WTC11 (cell line): Measurements from ENCODE around the gene PDE1C. TPM values are rescaled to one million over a fixed set of nuclear protein-coding genes. Genes with fewer than 3 reads are reported as not detected.

Source experiments
- ATAC-seq: fragments of 200-7000 bp; cut with Tn5 transposase; 2 replicates; pipeline ENCODE4 v1.10.0; 2021; ENCODE audit warnings: mild to moderate bottlenecking, moderate library complexity
- CTCF ChIA-PET: fragments of 300-600 bp; sonication (Branson Sonifier 250); formaldehyde crosslinking; loops from one replicate; lab custom pipeline; 2021; ENCODE audit warnings: antibody characterized with exemption; lab: Charles Lee
- POLR2A ChIA-PET: fragments of 350-600 bp; sonication (Branson Sonifier 250); formaldehyde crosslinking; loops from one replicate; lab custom pipeline; 2021; ENCODE audit warnings: antibody characterized with exemption; lab: Charles Lee
- DNase-seq: peaks from one replicate; pipeline ENCODE4 v3.0.0; 2021; ENCODE audit warnings: low spot score
- H3K27ac Mint-ChIP-seq: 2 replicates; pipeline ENCODE4 v1.8.0; 2021; ENCODE audit warnings: mixed read lengths
- H3K27me3 Mint-ChIP-seq: 2 replicates; pipeline ENCODE4 v1.8.0; 2021; ENCODE audit warnings: low read depth, mild to moderate bottlenecking, moderate library complexity, mixed read lengths
- H3K36me3 Mint-ChIP-seq: 2 replicates; pipeline ENCODE4 v1.8.0; 2021; ENCODE audit warnings: mixed read lengths
- H3K4me1 Mint-ChIP-seq: 2 replicates; pipeline ENCODE4 v1.8.0; 2022; ENCODE audit warnings: mixed read lengths
- H3K4me3 Mint-ChIP-seq: 2 replicates; pipeline ENCODE4 v1.8.0; 2021; ENCODE audit warnings: mild to moderate bottlenecking, moderate library complexity, mixed read lengths
- H3K9me3 Mint-ChIP-seq: 2 replicates; pipeline ENCODE4 v1.8.0; 2021; ENCODE audit warnings: mixed read lengths
- AR ChIP-seq: fragments of 250-450 bp; sonication (Bioruptor Pico); IDR thresholded peaks from 2 replicates; pipeline ENCODE4 v1.9.0; 2021; ENCODE audit warnings: mild to moderate bottlenecking
- ATF1 ChIP-seq: sonication (generic); formaldehyde crosslinking; IDR thresholded peaks from 2 replicates; pipeline ENCODE4 v1.8.1; 2023; ENCODE audit warnings: mild to moderate bottlenecking, moderate library complexity, missing genetic modification reagents
- CBFB ChIP-seq: sonication (generic); formaldehyde crosslinking; IDR thresholded peaks from 2 replicates; pipeline ENCODE4 v1.8.1; 2022; ENCODE audit warnings: mild to moderate bottlenecking, low read depth, missing genetic modification reagents
- HMGA2 ChIP-seq: fragments of 250-450 bp; sonication (Bioruptor Pico); IDR thresholded peaks from 2 replicates; pipeline ENCODE4 v1.4.0; 2021; ENCODE audit warnings: mild to moderate bottlenecking, moderate library complexity
- MYBL2 ChIP-seq: sonication (generic); formaldehyde crosslinking; IDR thresholded peaks from 2 replicates; pipeline ENCODE4 v1.8.1; 2023; ENCODE audit warnings: mild to moderate bottlenecking, moderate library complexity, missing genetic modification reagents
- NFE2L1 ChIP-seq: sonication (generic); formaldehyde crosslinking; IDR thresholded peaks from 2 replicates; pipeline ENCODE4 v1.8.1; 2023; ENCODE audit warnings: missing genetic modification reagents
- RORB ChIP-seq: fragments of 250-450 bp; sonication (Bioruptor Pico); IDR thresholded peaks from 2 replicates; pipeline ENCODE4 v1.9.0; 2021; ENCODE audit warnings: mild to moderate bottlenecking
- TP53 ChIP-seq: sonication (generic); formaldehyde crosslinking; IDR thresholded peaks from 2 replicates; pipeline ENCODE4 v1.8.1; 2023; ENCODE audit warnings: mild to moderate bottlenecking, missing genetic modification reagents
- ZBTB43 ChIP-seq: sonication (generic); formaldehyde crosslinking; IDR thresholded peaks from 2 replicates; pipeline ENCODE4 v1.8.1; 2023; ENCODE audit warnings: mild to moderate bottlenecking, missing genetic modification reagents
- ZNF138 ChIP-seq: sonication (generic); formaldehyde crosslinking; conservative IDR thresholded peaks from 2 replicates; pipeline ENCODE4 v1.8.1; 2022; ENCODE audit warnings: mild to moderate bottlenecking, moderate library complexity, missing genetic modification reagents
- ZNF232 ChIP-seq: sonication (generic); formaldehyde crosslinking; IDR thresholded peaks from 2 replicates; pipeline ENCODE4 v1.8.0; 2022; ENCODE audit warnings: mild to moderate bottlenecking, missing genetic modification reagents
- ZNF263 ChIP-seq: sonication (generic); formaldehyde crosslinking; IDR thresholded peaks from 2 replicates; pipeline ENCODE4 v1.8.1; 2022; ENCODE audit warnings: low read depth, mild to moderate bottlenecking, moderate library complexity, missing genetic modification reagents
- ZNF416 ChIP-seq: fragments of 250-450 bp; sonication (Bioruptor Pico); IDR thresholded peaks from 2 replicates; pipeline ENCODE4 v1.9.0; 2021; ENCODE audit warnings: mild to moderate bottlenecking, inconsistent platforms
- total RNA-seq: library from RNA; stranded (reverse); gene quantifications from 3 replicates; pipeline ENCODE4 v1.2.3, GENCODE V29; 2021
- TF ChIP-seq, protein P1 (sequence below): sonication (generic); formaldehyde crosslinking; IDR thresholded peaks from 2 replicates; pipeline ENCODE4 v1.8.1; 2022; ENCODE audit warnings: mild to moderate bottlenecking, moderate library complexity, missing genetic modification reagents
- TF ChIP-seq, protein P2 (sequence below): sonication (generic); formaldehyde crosslinking; conservative IDR thresholded peaks from 2 replicates; pipeline ENCODE4 v1.8.1; 2023; ENCODE audit warnings: mild to moderate bottlenecking, low read depth, missing genetic modification reagents, moderate library complexity
- TF ChIP-seq, protein P3 (sequence below): sonication (generic); formaldehyde crosslinking; conservative IDR thresholded peaks from 2 replicates; pipeline ENCODE4 v1.8.1; 2022; ENCODE audit warnings: mild to moderate bottlenecking, missing genetic modification reagents
- TF ChIP-seq, protein P4 (sequence below): sonication (generic); formaldehyde crosslinking; IDR thresholded peaks from 2 replicates; pipeline ENCODE4 v1.8.1; 2023; ENCODE audit warnings: mild to moderate bottlenecking, missing genetic modification reagents, borderline replicate concordance

PDE1C gene
- total RNA-seq, 1 experiment from 2014 or later, result 0.55 TPM

- H3K27ac Mint-ChIP-seq, result no peak overlapping the region
- no peak overlapping the region for H3K4me3 Mint-ChIP-seq
Observed at GRCh38 chr7:32059289-32060011, 10.8 kb downstream of the PDE1C start.

GRCh38 chr7:32058002-32058401 is 12.2 kb downstream of the PDE1C start:
- CTCF ChIA-PET, result interaction anchor here (3.4 kb wide), 1 partner anchor 107 kb away, joined by 12 read pairs; no protein-coding TSS in a partner anchor
- Mint-ChIP-seq H3K27me3 (peaks cover 64% of the 10 kb centered on the region), H3K27ac (no peak overlapping the region), H3K36me3 (no peaks in the 10 kb centered on the region), H3K4me3 (no peak overlapping the region), H3K9me3 (peaks cover 11% of the 10 kb centered on the region), H3K4me1 (peaks cover 39% of the 10 kb centered on the region)
- DNase-seq (no peak), ATAC-seq (no peak)
- POLR2A ChIA-PET, result no interaction called here
- TF ChIP-seq CBFB (no peak), ATF1 (CRISPR knock-in tag) (no peak), RORB (CRISPR knock-in tag) (no peak), ZNF416 (CRISPR knock-in tag) (no peak), HMGA2 (CRISPR knock-in tag) (no peak), TP53 (CRISPR knock-in tag) (no peak), ZNF263 (CRISPR knock-in tag) (no peak)
- TF ChIP-seq, protein P1, sequence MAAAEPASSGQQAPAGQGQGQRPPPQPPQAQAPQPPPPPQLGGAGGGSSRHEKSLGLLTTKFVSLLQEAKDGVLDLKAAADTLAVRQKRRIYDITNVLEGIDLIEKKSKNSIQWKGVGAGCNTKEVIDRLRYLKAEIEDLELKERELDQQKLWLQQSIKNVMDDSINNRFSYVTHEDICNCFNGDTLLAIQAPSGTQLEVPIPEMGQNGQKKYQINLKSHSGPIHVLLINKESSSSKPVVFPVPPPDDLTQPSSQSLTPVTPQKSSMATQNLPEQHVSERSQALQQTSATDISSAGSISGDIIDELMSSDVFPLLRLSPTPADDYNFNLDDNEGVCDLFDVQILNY (CRISPR knock-in tag), result no peak
- TF ChIP-seq, protein P2, sequence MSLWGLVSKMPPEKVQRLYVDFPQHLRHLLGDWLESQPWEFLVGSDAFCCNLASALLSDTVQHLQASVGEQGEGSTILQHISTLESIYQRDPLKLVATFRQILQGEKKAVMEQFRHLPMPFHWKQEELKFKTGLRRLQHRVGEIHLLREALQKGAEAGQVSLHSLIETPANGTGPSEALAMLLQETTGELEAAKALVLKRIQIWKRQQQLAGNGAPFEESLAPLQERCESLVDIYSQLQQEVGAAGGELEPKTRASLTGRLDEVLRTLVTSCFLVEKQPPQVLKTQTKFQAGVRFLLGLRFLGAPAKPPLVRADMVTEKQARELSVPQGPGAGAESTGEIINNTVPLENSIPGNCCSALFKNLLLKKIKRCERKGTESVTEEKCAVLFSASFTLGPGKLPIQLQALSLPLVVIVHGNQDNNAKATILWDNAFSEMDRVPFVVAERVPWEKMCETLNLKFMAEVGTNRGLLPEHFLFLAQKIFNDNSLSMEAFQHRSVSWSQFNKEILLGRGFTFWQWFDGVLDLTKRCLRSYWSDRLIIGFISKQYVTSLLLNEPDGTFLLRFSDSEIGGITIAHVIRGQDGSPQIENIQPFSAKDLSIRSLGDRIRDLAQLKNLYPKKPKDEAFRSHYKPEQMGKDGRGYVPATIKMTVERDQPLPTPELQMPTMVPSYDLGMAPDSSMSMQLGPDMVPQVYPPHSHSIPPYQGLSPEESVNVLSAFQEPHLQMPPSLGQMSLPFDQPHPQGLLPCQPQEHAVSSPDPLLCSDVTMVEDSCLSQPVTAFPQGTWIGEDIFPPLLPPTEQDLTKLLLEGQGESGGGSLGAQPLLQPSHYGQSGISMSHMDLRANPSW, result no peak
- TF ChIP-seq, protein P3, sequence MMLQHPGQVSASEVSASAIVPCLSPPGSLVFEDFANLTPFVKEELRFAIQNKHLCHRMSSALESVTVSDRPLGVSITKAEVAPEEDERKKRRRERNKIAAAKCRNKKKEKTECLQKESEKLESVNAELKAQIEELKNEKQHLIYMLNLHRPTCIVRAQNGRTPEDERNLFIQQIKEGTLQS (CRISPR knock-in tag), result no peak

More at GRCh38 chr7:32059289-32060011, 10.8 kb downstream of the PDE1C start:
- Mint-ChIP-seq H3K27me3 (peaks cover 71% of the 10 kb centered on the region), H3K36me3 (no peaks in the 10 kb centered on the region), H3K9me3 (no peaks in the 10 kb centered on the region), H3K4me1 (peaks cover 43% of the 10 kb centered on the region)
- POLR2A ChIA-PET, result no interaction called here
- TF ChIP-seq, protein P4, sequence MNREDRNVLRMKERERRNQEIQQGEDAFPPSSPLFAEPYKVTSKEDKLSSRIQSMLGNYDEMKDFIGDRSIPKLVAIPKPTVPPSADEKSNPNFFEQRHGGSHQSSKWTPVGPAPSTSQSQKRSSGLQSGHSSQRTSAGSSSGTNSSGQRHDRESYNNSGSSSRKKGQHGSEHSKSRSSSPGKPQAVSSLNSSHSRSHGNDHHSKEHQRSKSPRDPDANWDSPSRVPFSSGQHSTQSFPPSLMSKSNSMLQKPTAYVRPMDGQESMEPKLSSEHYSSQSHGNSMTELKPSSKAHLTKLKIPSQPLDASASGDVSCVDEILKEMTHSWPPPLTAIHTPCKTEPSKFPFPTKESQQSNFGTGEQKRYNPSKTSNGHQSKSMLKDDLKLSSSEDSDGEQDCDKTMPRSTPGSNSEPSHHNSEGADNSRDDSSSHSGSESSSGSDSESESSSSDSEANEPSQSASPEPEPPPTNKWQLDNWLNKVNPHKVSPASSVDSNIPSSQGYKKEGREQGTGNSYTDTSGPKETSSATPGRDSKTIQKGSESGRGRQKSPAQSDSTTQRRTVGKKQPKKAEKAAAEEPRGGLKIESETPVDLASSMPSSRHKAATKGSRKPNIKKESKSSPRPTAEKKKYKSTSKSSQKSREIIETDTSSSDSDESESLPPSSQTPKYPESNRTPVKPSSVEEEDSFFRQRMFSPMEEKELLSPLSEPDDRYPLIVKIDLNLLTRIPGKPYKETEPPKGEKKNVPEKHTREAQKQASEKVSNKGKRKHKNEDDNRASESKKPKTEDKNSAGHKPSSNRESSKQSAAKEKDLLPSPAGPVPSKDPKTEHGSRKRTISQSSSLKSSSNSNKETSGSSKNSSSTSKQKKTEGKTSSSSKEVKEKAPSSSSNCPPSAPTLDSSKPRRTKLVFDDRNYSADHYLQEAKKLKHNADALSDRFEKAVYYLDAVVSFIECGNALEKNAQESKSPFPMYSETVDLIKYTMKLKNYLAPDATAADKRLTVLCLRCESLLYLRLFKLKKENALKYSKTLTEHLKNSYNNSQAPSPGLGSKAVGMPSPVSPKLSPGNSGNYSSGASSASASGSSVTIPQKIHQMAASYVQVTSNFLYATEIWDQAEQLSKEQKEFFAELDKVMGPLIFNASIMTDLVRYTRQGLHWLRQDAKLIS, result no peak
- no peak for TF ChIP-seq ZNF138
- no peak for TF ChIP-seq ZBTB43 (CRISPR knock-in tag)
- no peak for TF ChIP-seq AR (CRISPR knock-in tag)
- TF ChIP-seq MYBL2 (CRISPR knock-in tag), result no peak
- TF ChIP-seq ZNF232, result no peak
- TF ChIP-seq NFE2L1, result no peak
- CTCF ChIA-PET, result interaction anchor here (1.0 to 3.4 kb wide), 4 partner anchors 105 to 914 kb away, joined by 3 to 12 read pairs (median 6); no protein-coding TSS in a partner anchor
- DNase-seq (no peak), ATAC-seq (peak; percentile 67)
